GM19455 (cell line): Measurements from ENCODE around the gene GTPBP6.

Source experiments
- ATAC-seq: cut with Tn5 transposase; IDR thresholded peaks from one replicate; pipeline ENCODE4 v1.9.1; 2021; ENCODE audit not compliant: unreplicated experiment

The GTPBP6 gene

GRCh38 chrX:318739-319578 lies at the start of gene GTPBP6:
TSS of gene GTPBP6 (minus strand) at chrX:318796. CDS start at chrX:318787, 9 bp downstream.
- ATAC-seq: peak; percentile 82

DNA sequence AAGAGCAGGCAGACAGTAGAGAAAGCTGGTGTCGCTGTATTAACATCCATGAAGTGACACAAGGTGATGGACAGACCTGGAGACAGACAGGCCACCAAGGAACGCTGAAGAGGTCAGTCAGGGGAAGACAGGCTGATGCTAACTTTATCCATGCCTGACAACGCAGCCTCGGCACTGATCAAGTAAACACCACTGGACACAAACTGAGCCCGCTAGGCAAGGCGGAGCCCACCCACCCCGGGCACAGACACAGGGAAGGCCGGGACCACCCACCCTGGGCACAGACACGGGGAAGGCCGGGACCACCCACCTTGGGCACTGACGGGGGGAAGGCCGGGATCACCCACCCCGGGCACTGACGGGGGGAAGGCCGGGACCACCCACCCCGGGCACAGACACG lies 49.3 kb upstream of the GTPBP6 start:
- no peak for ATAC-seq

DNA sequence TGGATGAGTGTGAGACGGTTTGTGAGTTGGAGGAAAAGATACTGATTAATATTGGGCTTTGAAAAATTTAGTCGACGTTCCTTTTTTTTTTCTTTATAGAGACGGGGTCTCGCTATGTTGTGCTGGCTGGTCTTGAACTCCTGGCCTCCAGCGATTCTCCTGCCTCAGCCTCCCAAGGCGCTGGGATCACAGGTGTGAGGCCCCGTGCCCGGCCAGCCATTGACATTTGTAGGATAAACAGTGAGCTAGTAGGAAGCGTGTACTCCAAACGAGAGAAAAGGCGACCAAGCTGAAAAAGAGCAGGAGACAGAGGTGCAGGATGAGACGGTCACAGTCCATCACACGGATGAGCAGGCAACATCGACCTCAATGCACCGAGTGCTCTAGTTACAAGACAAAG lies 48.8 kb upstream of the GTPBP6 start:
- no peak for ATAC-seq

- no peak for ATAC-seq
These were observed 45.2 kb upstream of the GTPBP6 start for GRCh38 chrX:363621-364375.

DNA sequence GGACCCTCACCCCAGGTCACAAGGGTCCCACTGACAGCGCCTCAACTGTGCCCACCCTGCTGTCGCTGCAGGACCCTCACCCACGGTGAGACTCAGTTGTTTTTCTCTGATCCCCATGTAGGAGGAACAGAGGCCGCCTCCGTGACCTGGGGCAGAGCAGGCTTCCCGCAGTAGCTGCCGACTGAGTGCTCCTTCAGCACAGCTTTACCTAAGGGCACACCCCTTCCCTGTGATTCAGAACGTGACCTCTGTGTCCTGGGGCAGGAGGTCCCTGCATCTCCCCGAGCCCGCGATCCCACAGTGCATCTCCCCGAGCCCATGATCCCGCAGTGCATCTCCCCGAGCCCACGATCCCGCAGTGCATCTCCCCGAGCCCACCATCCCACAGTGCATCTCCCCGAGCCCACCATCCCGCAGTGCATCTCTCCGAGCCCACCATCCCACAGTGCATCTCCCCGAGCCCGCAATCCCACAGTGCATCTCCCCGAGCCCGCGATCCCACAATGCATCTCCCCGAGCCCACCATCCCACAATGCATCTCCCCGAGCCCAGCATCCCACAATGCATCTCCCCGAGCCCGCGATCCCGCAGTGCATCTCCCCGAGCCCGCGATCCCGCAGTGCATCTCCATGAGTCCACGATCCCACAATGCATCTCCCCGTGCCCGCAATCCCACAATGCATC lies 44.5 kb upstream of the GTPBP6 start:
- ATAC-seq: no peak

GRCh38 chrX:362351-362750 lies 43.8 kb upstream of the GTPBP6 start:
- no peak for ATAC-seq

DNA sequence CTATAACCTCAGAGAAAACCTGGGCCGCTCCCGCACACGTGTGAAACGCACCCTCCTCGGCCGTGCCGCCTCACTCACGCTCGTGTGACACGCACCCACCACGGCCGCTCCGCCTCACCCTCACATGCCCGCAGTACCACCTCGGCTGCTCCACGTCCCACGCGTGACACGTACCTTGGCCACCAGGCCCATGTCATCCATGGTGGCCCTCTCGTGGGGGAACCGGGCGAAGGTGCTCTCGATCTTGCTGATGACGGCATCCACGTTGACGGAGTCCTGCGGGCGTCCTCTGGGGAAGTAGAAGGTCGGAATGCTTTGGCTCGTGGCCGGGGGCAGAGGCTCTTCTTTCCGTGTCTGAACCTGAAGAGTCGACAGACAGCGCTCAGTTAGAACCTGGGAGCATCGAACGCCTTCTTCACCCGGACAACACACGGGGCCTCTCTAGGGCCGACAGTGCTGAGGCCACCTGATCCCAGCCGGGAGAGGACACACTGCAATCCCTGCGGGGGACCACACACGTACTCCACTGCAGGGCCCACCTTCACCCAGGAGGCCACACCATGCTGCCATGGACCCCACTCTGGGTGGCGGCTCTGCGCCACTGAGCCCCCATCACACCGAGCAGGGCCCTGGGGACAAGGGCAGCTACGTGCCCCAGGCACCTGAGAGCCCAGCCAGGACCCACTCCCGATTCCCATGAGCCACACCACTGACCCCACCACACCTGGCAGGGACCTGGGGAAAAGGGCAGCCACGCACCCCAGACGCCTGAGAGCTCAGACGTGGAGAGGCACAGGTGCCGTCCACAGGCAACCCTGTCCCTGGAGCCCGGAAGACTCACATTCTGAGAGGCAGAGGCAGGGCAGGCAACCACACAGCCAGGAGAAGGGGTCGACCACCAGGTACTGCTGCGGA lies 42.9 kb upstream of the GTPBP6 start:
- no peak for ATAC-seq

DNA sequence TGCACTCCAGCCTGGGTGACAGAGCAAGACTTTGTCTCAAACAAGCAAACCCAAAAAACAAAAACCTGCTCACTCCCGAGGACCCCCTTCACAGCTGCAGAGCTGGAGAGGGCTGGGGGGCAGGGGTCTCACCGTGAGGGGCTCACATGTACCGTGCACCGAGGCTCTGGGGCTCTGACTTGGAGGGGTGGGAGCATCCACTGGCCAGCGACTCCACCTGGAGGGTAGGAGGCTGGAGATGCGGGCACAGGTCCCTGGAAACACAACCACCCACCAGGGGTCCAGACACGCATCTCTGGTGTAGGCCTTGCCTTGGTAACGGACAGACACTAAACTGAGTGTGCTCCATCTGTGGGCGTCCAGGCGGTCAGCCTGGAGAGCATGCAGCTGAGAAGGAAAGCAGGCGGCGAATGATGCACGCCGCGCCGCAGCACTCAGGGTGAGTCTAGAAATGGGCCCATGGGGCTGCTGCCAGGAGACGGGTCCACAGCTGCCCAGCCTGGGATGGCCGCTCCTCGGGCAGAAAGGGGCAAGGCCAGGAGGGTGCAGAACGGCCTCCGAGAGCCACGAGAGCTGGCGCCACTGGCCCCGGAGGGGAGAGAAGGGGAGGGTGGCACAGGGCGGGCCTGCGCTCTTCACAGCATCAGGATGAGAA lies 42.0 kb upstream of the GTPBP6 start:
- no peak for ATAC-seq

GRCh38 chrX:358651-359143 lies 40.1 kb upstream of the GTPBP6 start:
- no peak for ATAC-seq

- no peak for ATAC-seq
These were observed 39.3 kb upstream of the GTPBP6 start for GRCh38 chrX:357693-358471.

DNA sequence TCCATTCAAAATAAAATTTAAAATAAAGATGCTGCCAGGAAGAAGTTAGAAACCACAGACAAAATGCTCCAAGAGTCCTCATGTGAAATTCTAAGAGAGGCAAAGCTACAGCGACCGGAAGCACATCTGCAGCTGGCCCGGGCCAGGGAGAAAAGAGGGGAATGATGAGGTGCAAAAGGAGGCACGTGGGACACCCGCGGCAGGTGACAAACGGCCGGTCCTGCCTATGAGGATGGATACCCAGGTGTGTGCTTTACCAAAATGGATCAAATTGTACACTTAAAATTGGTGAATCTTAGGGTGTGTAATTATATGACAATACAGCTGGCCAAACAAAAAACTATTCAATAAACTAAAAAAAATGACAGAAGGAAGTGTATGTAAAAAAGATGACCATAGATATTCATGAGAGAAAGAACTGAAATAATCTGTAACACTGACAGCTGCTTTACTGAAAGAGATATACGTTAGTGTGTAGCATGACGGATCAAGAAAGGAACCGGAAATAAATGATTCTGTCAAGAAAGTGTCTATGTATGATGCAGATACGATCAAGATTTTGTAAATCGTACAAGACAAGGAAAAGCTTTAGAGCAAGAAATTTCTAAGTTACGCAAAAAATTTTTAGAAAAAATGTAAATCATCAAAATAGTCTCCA lies 38.6 kb upstream of the GTPBP6 start:
- ATAC-seq: no peak

GRCh38 chrX:356385-357034 lies 37.9 kb upstream of the GTPBP6 start:
- ATAC-seq: no peak

- ATAC-seq: no peak
These were observed 36.9 kb upstream of the GTPBP6 start for GRCh38 chrX:355329-356050.

GRCh38 chrX:353566-354535 lies 35.3 kb upstream of the GTPBP6 start:
- no peak for ATAC-seq

GRCh38 chrX:352582-353314 lies 34.2 kb upstream of the GTPBP6 start:
- ATAC-seq: no peak

DNA sequence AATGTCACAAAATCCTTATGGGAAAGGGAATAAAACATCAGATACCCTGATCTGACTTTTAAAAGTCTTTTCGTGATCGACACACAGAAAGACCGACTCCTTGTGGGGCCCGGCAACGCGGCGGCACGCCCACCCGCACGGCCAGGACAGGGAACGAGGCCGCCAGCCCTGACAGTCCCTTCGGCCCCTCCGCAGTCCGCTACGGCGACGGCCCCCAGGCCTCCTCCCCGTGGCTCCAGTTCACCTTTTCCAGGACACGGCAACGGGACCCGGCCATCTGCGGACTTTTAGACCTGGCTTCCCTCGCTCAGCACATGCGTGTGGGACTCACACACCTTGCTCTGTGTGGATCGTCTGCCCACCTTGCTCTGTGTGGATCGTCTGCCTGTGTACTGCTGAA lies 33.6 kb upstream of the GTPBP6 start:
- no peak for ATAC-seq
